Peyer's patch (tissue), 4 donors: Measurements from ENCODE around the gene REC114. TPM values are rescaled to one million over a fixed set of nuclear protein-coding genes. Genes with fewer than 3 reads are reported as not detected.
A peak's percentile ranks its signal among the peaks of the same experiment; 100 is the strongest.
"Not testable (repeated sequence)": the region's sequence is repeated elsewhere in the genome, so short reads cannot be mapped to it uniquely, and the experiment has no call there.

Experiments
- DNase-seq, 3 donors: peaks; one replicate each; pipeline ENCODE4 v3.0.0-alpha.2; 2017 to 2019
- H3K27ac ChIP-seq, 4 donors: fragments of 200-600 bp; sonication (generic); one replicate each; pipeline ENCODE4 v1.5.1; 2016 to 2019
- H3K27me3 ChIP-seq, 2 donors: fragments of 200-600 bp; sonication (generic); one replicate each; pipeline ENCODE4 v1.5.1; 2019
- H3K36me3 ChIP-seq, 3 donors: fragments of 200-600 bp; sonication (generic); one replicate each; pipeline ENCODE4 v1.5.1; 2016 to 2019
- H3K4me1 ChIP-seq, 4 donors: fragments of 200-600 bp; sonication (generic); one replicate each; pipeline ENCODE4 v1.5.1; 2016 to 2019
- H3K4me3 ChIP-seq, 4 donors: fragments of 200-600 bp; sonication (generic); 1 replicate in 3 of 4; 2 replicates in 1 of 4; pipeline ENCODE4 v1.5.1; 2016 to 2019; ENCODE audit warnings: mild to moderate bottlenecking in 1 of 4
- H3K9me3 ChIP-seq, 4 donors: fragments of 200-600 bp; sonication (generic); one replicate each; pipeline ENCODE4 v1.5.1; 2016 to 2019; ENCODE audit warnings: mild to moderate bottlenecking in 1 of 4
- POLR2A ChIP-seq, 2 donors: fragments of 450-650 bp; IDR thresholded peaks; one replicate each; pipeline ENCODE4 v1.5.1; 2017; ENCODE audit warnings: antibody characterized with exemption in 2 of 2, mild to moderate bottlenecking in 2 of 2, moderate library complexity in 2 of 2
- total RNA-seq, 4 donors: library from RNA; depleted of rRNA; stranded (reverse); fragments of >200 nt; gene quantifications; one replicate each; pipeline ENCODE4 v1.1.0, GENCODE V29; 2016
- TF ChIP-seq, protein P1 (sequence below), 6 experiments: fragments of 450-650 bp in 4 of 6; fragments of 200-600 bp in 2 of 6; sonication (generic) in 1 of 6; IDR thresholded peaks; one replicate each; pipeline ENCODE4 v1.5.1; 2017 to 2019; ENCODE audit warnings: antibody characterized with exemption in 6 of 6, mild to moderate bottlenecking in 3 of 6, moderate library complexity in 1 of 6

The REC114 gene
- total RNA-seq, 4 donors from 2014 or later: not detected

DNA sequence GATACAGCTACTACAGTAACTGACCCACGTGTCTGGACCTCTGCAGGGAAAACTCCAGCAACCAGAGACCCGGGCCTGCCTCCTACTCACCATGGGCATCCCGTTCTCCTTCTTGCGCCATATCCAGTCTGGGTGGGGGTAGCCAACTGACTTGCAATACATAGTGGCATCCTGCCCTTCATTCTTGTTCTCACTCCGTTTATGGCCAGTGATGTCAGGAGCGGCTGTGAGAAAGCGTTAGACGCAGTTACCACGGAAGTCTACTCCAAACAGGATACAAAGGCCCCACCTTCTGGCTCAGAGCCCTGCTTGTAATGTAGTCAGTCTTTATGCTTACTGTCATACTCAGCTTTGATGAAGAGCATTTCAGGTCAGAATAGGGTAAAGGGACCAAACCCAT lies 130.6 kb downstream of the REC114 start:
- TF ChIP-seq POLR2A (IDR thresholded peaks at IDR 0.05): peak in 1 of 2 donors; percentile 32
- TF ChIP-seq, protein P1, sequence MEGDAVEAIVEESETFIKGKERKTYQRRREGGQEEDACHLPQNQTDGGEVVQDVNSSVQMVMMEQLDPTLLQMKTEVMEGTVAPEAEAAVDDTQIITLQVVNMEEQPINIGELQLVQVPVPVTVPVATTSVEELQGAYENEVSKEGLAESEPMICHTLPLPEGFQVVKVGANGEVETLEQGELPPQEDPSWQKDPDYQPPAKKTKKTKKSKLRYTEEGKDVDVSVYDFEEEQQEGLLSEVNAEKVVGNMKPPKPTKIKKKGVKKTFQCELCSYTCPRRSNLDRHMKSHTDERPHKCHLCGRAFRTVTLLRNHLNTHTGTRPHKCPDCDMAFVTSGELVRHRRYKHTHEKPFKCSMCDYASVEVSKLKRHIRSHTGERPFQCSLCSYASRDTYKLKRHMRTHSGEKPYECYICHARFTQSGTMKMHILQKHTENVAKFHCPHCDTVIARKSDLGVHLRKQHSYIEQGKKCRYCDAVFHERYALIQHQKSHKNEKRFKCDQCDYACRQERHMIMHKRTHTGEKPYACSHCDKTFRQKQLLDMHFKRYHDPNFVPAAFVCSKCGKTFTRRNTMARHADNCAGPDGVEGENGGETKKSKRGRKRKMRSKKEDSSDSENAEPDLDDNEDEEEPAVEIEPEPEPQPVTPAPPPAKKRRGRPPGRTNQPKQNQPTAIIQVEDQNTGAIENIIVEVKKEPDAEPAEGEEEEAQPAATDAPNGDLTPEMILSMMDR (IDR thresholded peaks at IDR 0.05): no peak
- H3K27me3 ChIP-seq: no peaks in the 10 kb centered on the region
- H3K9me3 ChIP-seq: no peaks in the 10 kb centered on the region
- H3K4me1 ChIP-seq: peaks cover 0 to 33% (median 1%) of the 10 kb centered on the region in 4 donors
- no peak overlapping the region for H3K4me3 ChIP-seq
- DNase-seq: peak in 2 of 3 donors; percentile 75 to 91
- peak overlapping the region in 3 of 4 donors; percentile 61 to 85 (median 76) for H3K27ac ChIP-seq
- H3K36me3 ChIP-seq: peaks cover 0 to 46% (median 0%) of the 10 kb centered on the region in 3 donors

DNA sequence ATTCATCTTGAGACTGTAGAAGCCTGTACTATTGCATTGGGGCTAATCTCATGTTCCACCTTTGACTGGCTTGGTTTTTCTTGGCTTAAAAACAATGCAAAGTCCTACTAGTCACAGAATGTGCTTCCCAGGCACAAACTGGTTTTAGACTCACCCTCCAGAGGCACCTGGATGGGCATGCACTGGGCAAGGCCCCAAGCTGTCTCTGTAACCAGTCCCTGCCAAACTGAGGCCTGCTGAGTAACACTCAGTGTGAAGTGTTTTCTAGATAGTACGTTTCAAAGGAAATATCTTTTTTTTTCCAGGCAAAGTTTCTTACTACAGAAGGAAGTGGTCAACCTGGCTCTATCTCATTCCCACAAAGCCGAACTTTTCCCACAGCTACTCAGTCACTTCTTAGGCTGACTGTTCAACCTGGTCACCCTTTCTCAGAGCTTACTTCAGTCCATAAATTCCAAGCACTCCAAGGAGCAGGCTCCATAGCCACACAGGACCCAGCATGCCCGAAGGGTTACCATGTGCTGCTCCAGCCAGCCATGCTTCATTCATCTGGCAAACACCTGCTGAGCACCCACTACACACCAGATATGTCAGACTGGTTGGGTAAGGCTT lies 132.8 kb downstream of the REC114 start:
- H3K4me3 ChIP-seq: no peak overlapping the region
- H3K9me3 ChIP-seq: no peaks in the 10 kb centered on the region
- no peak overlapping the region for H3K27ac ChIP-seq
- H3K27me3 ChIP-seq: no peaks in the 10 kb centered on the region
- peaks cover 0 to 36% (median 1%) of the 10 kb centered on the region in 4 donors for H3K4me1 ChIP-seq
- no peak for DNase-seq
- peaks cover 0 to 30% (median 0%) of the 10 kb centered on the region in 3 donors for H3K36me3 ChIP-seq
- no peak for TF ChIP-seq POLR2A (IDR thresholded peaks at IDR 0.05)
- TF ChIP-seq, protein P1 (IDR thresholded peaks at IDR 0.05): no peak

DNA sequence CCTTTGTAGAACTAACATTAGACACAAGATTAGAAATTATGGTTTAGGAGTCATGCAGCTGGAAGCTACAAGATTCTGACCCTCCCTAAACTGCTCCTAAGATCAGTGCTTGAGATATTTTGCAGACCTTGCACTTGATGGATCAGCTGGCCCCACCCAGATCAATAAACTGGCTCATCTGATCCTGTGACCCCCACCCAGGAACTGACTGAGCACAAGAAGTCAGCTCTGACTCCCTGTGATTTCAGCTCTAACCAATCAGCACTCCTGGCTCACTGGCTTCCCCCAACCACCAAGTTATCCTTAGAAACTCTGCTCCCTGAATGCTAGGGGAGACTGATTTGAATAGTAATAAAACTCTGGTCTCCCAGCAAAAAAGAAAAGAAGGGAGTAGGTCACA lies 134.6 kb downstream of the REC114 start:
- not testable (repeated sequence) for H3K27me3 ChIP-seq, H3K4me3 ChIP-seq, H3K9me3 ChIP-seq
- Histone ChIP-seq H3K4me1 (peaks cover 0 to 25% (median 1%) of the 10 kb centered on the region in 4 donors), H3K27ac (peak overlapping the region in 3 of 4 donors; percentile 18 to 69 (median 61)), H3K36me3 (peaks cover 0 to 31% (median 0%) of the 10 kb centered on the region in 3 donors)
- peak in 1 of 3 donors; percentile 56 for DNase-seq

DNA sequence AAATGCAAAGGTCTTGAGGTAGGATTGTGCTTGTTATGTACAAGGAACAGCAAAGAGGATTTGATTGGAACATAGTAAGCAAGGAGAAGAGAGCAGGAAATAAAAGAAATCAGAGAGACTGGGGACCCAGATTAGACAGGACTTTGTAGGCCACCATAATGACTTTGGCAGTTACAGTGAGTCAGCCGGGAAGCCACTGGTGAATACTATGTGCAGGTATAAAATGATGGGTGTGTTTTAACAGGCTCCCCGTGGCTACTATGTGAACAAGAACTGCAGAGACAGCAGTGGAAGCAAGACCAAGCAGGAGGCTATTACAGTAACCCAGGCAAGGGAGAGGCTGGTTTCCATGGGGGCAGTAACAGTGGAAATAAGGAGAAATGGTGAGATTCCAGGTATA lies 135.1 kb downstream of the REC114 start:
- Histone ChIP-seq H3K36me3 (peaks cover 0 to 33% (median 0%) of the 10 kb centered on the region in 3 donors), H3K4me1 (peaks cover 0 to 22% (median 1%) of the 10 kb centered on the region in 4 donors), H3K27ac (peak overlapping the region in 3 of 4 donors; percentile 18 to 69 (median 61)), H3K27me3 (no peaks in the 10 kb centered on the region), H3K9me3 (no peaks in the 10 kb centered on the region), H3K4me3 (no peak overlapping the region)
- DNase-seq: peak in 1 of 3 donors; percentile 70
- TF ChIP-seq, protein P1 (IDR thresholded peaks at IDR 0.05): no peak
- TF ChIP-seq POLR2A (IDR thresholded peaks at IDR 0.05): no peak

DNA sequence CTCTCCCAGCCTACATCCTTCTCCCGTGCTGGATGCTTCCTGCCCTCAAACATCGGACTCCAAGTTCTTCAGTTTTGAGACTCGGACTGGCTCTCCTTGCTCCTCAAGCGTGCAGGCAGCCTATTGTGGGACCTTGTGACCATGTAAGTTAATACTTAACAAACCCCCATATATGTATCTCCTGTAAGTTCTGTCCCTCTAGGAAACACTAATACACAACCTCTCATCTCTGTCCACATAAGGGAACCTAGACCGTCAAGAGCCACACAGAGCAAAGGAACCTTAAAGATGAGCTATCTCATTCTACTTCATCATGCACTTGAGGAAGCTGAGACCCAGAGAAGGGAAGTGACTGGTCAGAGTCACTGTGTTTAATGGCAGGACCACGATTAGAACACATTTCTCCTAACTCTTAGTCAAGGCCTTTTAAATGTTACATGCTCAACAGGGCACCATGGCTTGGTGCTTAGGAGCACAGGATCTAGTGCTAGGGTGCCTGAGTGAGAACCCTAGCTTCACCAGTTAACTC lies 140.0 kb downstream of the REC114 start:
- Histone ChIP-seq H3K27me3 (no peaks in the 10 kb centered on the region), H3K27ac (no peak overlapping the region), H3K4me3 (no peak overlapping the region), H3K9me3 (no peaks in the 10 kb centered on the region), H3K36me3 (peaks cover 0 to 66% (median 0%) of the 10 kb centered on the region in 3 donors), H3K4me1 (peaks cover 0 to 15% (median 0%) of the 10 kb centered on the region in 4 donors)
- TF ChIP-seq, protein P1 (IDR thresholded peaks at IDR 0.05): no peak
- no peak for TF ChIP-seq POLR2A (IDR thresholded peaks at IDR 0.05)
- no peak for DNase-seq

DNA sequence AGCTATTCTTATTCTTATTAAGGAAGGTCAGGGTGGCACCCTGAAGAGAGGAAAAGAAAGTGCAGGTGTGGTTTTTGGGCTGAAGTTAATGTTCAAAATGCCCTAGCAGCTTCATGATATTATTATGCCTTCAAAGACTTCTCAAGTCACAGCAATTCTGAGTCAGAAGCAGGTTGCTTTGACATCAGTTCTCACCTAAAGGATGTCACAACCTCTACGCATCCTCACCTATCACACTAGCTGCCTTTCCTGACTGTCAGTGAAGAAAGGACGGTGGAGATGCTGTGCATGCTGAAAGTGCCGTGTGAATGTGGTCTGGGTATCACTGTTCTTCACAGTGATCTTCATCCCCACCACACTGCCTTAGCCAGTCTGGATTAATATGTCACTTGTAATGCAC lies 140.6 kb downstream of the REC114 start:
- Histone ChIP-seq H3K4me1 (peaks cover 0 to 10% (median 0%) of the 10 kb centered on the region in 4 donors), H3K27ac (no peak overlapping the region), H3K36me3 (peaks cover 0 to 66% (median 0%) of the 10 kb centered on the region in 3 donors), H3K27me3 (no peaks in the 10 kb centered on the region), H3K9me3 (no peaks in the 10 kb centered on the region), H3K4me3 (no peak overlapping the region)
- no peak for TF ChIP-seq POLR2A (IDR thresholded peaks at IDR 0.05)
- TF ChIP-seq, protein P1 (IDR thresholded peaks at IDR 0.05): no peak
- no peak for DNase-seq
